GM20431 (cell line): ENCODE results near the gene FANCF.
"Not testable (repeated sequence)": the region's sequence is repeated elsewhere in the genome, so short reads cannot be mapped to it uniquely, and the experiment has no call there.

ENCODE experiments used
- in situ Hi-C: fragments of 300-500 bp; cut with MseI, MboI; formaldehyde crosslinking; loops from one replicate; pipeline ENCODE4 v1.15.0; 2020; ENCODE audit warnings: low sequenced_read_pairs; ENCODE audit not compliant: unreplicated experiment

The FANCF gene, protein sequence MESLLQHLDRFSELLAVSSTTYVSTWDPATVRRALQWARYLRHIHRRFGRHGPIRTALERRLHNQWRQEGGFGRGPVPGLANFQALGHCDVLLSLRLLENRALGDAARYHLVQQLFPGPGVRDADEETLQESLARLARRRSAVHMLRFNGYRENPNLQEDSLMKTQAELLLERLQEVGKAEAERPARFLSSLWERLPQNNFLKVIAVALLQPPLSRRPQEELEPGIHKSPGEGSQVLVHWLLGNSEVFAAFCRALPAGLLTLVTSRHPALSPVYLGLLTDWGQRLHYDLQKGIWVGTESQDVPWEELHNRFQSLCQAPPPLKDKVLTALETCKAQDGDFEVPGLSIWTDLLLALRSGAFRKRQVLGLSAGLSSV

DNA sequence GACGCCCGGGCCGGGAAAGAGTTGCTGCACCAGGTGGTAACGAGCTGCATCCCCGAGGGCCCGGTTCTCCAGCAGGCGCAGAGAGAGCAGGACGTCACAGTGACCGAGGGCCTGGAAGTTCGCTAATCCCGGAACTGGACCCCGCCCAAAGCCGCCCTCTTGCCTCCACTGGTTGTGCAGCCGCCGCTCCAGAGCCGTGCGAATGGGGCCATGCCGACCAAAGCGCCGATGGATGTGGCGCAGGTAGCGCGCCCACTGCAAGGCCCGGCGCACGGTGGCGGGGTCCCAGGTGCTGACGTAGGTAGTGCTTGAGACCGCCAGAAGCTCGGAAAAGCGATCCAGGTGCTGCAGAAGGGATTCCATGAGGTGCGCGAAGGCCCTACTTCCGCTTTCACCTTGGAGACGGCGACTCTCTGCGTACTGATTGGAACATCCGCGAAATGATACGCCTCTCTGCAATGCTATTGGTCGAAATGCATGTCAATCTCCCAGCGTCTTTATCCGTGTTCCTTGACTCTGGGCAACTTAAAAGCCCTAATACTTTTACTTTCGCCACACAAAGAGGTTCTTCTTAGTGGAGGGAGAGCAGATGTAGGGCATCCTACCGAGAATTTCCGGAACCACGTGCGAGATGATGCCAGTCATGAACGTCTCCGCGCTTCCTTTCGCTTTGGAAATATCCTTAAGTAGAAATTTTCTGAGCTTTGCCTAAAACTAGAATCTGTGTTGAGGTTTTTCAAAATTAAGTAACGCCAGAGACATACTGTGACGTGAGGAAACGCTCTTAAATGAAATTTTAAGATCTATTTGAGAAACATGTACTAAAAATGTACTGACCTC is at the start of gene FANCF:
Gene FANCF, minus strand, starts transcription at position 376 of the 840 bp plus-strand sequence. Its CDS starts 13 bp downstream, at position 363.
- in situ Hi-C loops = no loop called here

DNA sequence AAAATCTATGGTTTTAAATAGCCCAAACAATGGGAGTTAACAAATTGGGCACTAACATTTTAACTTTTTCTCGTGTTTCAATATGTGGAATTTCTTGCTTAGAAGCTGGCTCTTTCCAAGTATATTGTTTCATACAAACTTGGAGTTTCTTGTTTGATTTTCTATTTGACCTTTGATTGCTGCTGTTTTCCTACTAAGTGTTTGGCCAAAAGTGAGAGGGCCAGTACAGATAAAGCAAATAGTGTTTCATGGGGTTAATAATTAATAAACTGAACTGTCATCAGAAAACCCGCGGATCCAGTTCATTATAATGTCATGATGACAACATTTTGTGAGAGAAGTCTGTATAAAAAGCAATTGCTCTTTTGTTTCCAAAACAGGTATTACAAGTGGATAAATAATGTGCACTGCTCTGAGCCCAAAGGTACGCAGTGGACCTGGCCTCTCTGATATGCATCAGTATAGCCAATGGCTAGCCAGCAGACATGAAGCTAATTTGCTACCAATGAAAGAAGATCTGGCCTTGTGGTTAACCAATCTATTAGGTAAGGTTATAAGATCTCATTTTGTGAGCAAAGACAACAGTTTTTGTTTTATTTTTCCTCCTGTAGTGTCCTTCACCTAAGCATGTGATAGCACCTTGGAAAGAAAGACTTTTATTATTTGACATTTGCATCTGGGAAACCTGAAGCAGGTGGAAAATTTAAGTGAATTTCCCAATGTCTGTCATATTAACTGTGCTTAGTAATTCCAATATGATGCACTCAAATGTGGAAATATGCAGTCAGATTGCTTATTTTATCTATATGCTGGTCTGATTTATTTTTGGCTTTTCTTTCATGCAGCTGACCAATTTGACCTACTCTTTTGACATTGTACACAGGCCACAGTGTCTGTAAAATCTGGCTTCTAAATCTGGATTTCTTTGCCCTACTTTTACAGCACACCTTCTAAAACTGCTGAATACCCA is 49.1 kb upstream of the FANCF start:
- in situ Hi-C loops = no loop called here

DNA sequence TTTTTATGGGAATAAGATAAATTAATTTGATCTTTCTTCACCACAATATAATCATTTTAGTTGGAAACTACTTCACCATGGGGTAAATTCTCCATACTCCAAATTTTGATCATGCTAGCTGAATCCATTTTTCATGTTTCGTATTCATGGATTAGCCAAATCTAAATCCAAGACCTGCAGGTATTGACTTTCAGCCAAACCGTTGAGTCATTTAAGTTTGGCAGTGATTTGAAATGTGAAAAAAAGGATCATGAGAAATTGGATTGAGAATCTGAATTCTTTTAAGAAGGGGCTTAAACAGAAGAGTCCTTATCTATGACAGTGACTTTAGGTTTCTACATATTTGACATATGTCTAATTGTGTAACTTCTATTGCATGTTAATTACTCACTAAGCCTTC is 46.1 kb upstream of the FANCF start:
- in situ Hi-C loops = no loop called here

DNA sequence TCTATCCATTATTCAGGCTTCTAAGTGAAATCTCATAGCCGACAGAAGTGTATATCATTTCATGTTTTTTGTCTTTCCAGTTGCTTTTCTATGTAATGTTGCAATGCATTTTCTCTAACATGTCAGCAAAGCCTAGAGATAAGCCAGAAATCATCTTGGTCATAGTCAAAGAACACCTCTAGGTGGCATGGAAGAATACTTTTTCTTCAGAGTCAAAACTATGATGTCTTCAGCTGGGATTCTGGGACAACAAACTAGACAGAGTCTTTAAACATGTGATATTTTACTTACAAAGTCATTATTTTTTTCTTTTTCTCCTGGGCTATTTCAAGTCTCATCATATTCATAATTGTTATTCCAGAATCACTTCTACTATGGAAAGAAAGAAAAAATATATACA is 45.2 kb upstream of the FANCF start:
- in situ Hi-C loops = no loop called here

DNA sequence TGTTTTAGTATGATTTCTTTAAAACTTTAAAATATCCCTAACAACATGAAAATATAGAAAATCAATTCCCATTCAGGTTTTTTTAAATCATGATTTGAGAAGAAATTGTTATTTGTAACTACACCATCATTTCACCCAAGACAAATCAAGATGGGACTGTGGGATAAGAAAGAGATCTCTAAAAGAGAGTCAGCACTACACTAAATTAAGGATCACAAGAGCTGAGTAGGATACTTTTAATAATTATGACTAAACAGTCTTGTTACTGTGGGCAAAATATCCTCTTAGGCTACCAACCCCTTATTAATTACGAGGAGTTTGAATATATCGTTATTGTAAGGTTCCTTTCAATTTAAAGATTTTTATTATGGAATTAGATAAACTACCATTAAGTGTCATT is 43.7 kb upstream of the FANCF start:
- in situ Hi-C loops = no loop called here

DNA sequence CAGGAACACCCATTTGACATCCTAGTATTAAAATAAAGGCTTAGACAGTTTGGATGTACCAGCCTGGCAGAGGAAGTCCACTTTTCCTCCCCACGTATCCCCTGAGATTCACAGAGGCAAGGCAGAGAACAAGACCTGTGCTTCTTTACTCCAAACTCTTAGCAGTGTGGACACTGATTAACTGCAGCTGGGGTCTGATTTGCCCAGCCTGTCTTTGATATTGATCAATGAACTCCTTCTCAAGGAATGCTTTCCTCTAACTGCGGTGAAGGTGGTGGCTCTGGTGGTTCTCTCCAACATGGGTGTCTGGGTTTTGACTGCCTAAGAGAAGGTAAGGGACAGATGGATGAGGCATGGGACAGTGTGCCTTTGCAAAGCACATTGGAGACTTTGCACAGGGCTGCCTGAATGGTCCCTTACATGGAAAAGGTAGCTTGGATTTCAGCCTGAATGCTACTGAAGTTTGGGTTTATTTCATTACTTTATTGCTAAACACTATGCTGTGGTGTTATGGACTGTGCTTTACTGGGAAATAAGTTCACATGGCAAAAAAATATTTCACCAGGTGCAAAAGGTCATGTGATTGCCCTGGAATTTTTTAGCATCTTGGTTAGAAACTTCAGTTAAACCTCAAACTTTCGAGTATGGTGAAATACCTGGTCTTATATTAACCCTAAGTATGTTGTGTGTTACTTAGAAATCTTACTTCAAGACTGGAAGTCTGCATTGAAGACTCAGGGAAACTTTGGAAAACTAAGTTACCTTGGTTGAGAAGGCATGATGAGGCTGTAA is 42.6 kb upstream of the FANCF start:
- in situ Hi-C loops = no loop called here

DNA sequence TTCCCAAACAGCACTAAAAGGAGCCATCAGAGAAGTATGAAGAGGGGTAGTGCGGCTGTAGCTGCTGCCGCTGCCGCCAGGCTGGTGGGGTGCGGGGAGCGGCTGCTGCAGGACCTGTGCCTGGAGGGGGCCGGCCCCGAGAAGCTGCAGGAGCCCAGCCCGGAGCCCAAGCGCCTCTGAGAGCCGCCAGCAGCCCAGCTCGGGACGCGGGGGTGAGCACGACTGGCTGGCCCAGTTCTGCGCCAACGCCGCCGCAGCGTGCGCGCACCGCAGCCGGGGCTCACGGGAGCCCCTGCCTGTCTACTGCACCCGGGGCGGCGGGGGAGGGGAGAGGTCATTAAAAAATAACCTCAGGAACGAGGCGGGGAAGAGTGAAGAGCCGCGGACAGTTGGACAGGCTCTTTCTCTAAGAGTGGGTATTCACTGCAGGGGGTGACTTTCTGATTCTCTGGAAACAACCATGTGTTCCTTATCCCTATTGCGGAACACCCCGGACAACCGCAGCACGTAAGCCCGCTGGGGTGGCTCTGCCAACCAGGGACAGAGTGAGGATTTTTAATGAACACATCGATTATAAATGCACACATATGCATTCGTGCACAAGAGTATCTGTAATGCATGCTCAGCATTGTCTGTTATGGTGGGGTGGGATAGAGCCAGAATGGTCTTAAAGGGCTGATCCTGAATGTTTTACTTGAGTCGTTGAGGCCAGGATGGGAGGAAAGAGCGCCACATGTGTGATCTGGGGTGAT is 41.2 kb upstream of the FANCF start:
- in situ Hi-C loops = no loop called here

DNA sequence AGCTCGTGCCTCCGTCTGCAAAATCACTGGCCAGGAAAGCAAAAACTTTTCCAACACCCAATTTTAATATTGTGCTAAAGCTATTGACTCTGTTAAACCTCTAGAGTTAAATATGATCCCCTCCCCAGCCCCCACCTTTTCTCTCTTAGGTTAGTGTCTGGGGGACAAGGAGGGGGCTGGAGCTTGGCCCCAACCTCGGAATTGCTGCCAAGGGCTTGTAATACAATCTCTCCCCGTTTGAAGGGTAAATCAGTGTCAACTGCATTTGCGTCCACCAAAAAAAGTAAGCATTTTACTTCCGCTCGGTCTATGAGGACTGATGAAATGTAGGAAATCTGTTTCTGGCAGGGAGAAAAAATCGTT is 40.7 kb upstream of the FANCF start, which contains the start of gene GAS2:
Gene GAS2, plus strand, starts transcription at position 287 of the 363 bp plus-strand sequence. CDS start 8,259 bp downstream, outside the sequence.
- in situ Hi-C loops = no loop called here

DNA sequence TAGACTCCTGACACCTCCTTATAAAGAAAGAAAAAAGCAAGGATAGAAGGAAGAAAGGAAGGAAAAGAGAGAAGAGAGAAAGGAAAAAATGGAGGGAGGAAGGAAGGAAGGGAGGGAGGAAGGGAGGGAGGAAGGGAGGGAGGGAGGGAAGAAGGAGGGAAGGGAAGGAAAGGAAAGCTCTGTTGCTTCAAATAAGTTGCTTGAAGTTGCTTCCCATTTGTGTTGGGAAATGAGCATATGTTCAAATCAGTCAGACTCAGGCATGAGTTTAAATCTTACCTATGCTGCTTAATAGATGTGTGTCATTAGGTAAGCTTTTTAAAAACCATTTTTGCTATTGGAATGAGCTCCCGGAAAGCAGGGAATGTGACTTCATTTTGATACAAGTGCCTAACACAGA is 34.2 kb upstream of the FANCF start:
- in situ Hi-C loops = no loop called here

DNA sequence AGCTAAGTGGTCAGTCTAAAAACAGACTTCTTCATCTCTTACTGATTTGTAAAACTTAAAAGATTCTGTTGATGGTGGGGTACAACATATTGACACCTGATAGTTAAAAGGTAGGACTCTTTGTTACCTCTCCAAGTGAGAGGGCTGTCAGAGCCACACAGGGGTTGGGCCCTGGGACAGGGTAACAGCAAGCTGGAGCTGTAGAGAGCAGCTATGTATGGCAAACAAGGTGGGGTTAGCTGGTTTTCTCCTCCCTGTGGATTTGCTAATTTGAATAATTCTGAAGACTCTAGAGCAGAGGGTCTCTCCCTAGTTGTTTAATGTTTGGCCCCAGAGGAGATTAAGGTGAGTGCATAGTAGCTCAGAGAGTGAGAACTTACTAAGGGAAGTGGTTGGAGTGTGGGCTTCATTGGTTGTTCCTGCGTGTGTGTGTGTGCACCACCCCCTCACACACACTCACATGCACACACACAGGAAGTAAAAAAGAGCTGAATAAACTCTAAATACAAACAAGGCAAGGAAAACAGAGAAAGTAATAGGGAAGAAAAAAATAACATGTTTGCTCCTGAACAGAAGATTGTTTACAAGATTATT is 31.6 kb upstream of the FANCF start:
- in situ Hi-C loops = no loop called here

DNA sequence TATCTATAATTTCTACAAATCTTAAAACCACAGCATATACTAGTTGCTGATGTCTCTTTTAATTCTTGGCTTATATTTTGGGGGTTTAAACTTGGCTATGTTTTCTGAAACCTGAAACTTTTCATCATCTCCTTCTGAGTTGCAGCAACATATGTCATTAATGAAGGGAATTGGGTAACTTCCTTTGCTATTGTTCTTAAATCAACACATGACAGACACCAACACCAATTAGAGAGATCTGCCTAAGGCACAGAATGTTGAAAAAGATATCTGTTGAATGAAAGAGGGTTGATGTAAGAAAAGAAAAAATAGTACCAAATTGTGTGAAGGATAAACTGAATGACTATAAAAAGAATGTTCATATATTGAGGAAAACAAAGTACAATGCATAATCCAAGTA is 30.5 kb upstream of the FANCF start:
- in situ Hi-C loops = no loop called here

DNA sequence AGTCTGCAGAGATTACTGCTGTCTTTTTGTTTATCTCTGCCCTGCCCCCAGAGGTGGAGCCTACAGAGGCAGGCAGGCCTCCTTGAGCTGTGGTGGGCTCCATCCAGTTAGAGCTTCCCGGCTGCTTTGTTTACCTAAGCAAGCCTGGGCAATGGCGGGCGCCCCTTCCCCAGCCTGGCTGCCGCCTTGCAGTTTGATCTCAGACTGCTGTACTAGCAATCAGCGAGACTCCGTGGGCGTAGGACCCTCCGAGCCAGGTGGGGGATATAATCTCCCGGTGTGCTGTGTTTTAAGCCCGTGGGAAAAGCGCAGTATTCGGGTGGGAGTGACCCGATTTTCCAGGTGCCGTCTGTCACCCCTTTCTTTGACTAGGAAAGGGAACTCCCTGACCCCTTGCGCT is 26.7 kb upstream of the FANCF start:
- in situ Hi-C loops = not testable (repeated sequence)

DNA sequence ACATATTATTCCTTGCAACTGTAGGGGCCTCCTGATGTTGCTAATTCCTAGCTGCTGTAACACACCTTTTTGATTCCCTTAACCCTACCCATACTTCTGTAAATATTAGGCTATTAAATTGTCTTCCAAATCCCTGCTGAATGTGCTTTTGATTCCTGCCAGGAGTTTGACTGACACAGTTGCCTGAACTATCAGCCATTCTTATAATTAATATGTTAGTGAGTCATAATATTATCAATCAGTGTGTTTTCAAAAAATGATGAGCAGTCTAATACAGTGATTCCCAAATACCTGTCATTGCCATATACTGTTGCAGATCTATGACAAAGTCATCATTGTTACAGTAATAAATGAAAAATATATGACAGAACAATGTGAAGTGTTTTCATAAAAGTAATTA is 15.9 kb upstream of the FANCF start:
- in situ Hi-C loops = no loop called here

DNA sequence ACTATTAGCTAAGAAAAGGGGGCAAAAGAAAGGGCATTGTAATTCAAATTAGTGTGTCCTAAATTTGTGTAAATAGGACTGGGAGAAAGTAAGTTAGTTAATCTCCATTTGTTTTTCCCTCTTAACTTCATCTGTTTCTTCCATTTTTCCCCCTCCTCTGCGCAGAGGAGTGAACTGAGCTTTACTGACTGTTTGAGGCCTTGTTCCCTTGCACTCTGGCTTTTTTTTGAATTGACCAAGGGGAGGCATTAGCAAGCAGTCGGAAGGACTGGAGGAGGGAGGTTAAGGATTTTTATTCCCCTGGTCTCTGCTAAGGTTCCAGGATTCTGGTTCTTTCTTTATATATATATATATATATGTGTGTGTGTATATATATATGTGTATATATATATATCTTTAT is 15.2 kb upstream of the FANCF start:
- in situ Hi-C loops = no loop called here

DNA sequence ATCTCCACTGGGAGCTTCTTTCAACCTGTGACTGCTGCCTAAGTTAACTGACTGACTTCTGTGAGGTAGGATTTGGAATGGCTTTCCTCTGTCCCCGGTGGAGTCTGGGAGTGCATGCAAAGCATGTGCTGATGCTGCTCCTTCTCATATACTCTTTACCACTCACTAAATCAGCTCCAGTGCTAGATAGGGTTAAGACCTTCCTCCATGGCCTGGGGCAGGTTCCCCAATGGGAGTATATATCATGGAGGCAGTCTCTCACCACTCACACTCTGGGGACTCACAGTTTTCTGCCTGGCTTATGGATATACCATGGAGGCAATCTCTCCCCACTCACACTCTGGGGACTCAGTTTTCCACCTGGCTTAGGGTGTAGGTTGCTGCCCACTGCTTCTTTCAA is 10.1 kb upstream of the FANCF start:
- in situ Hi-C loops = no loop called here

DNA sequence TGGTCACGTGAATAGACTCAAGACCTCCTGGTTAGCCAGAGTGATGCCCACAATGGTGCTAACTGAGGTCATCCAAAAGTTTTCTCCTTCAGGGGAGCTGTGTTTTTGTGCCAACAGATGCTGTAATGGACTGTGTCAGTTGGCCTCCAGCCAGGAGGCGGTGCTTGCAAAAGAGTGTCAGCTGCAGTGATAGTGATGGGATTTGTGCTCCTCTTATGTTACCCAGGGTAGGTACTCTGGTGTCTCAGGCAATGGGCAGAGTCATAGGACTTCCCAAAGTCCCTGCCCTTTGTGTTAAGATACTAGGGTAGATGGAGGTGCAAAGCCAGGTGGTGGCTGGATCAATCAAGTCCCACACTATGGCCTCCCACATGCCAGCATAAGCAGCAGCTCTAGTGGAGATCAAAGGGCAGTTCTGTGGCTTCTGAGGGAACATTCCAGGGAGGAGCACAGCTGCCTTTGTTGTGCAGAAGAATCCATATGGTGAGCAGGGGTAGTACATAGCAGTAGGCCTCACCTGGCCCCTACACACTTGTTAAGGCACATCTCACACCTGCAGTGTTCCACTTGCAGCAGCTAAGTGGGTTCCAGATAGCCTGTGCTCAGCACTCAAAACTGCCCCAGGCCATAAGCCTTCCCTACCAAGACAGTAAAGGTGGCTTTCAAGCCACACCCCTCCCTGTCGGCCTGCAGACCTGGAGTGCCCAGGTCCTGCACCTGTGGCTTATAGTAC is 9.4 kb upstream of the FANCF start:
- in situ Hi-C loops = no loop called here

DNA sequence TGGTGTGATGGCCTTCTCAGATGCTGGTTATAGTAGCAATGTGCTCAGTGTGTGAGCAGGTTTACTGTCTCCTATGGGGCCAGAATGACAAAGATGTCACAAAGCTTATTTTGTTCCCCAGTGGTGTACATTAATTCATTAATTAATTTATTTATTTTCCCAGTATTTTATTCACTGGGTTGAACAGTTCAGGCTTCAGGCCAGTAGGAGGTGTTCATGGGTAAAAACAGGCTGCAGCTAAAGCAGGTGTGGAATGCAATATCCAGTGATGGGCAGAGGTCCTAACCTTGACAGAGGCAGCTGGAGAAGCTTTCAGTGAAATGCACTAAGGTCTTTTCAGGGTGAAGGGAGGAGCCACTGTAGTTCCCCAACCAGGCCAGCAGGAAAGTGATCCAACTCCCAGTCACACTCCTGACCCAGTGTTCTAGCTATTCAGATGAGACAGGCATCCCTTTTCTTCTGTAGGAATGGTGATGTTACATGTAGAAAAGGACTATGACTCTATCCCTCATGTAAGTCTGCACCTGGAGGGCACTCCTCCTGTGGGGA is 7.8 kb upstream of the FANCF start:
- in situ Hi-C loops = no loop called here
